SK-N-SH (cell line): ENCODE results near the gene WDR86. TPM values are rescaled to one million over a fixed set of nuclear protein-coding genes. Genes with fewer than 3 reads are reported as not detected.

Experiments used
- CTCF ChIA-PET: fragments of 300-600, 350-600 bp; formaldehyde crosslinking; extraction: SDS; loops from one replicate; lab custom pipeline; 2021; lab: Yijun Ruan, JAX
- POLR2A ChIA-PET: fragments of 350-600 bp; sonication (Branson Sonifier 250); formaldehyde crosslinking; extraction: SDS; loops from one replicate; lab custom pipeline; 2020; ENCODE audit warnings: antibody characterized with exemption, inconsistent platforms; lab: Yijun Ruan, JAX
- DNase-seq: peaks from one replicate; pipeline ENCODE4 v3.0.0; 2012
- H2AFZ ChIP-seq: fragments of 200-600 bp; sonication (generic); 2 replicates; pipeline ENCODE4 v1.8.1; 2016; ENCODE audit warnings: antibody characterized with exemption, mild to moderate bottlenecking, low read depth
- H3F3A ChIP-seq: fragments of 200-600 bp; sonication (generic); replicated peaks from 2 replicates; pipeline ENCODE3; 2016; ENCODE audit warnings: antibody characterized with exemption, mild to moderate bottlenecking; ENCODE audit not compliant: insufficient read depth
- H3K27ac ChIP-seq, 2 experiments: fragments of 200-500 bp in 1 of 2; fragments of 200-600 bp in 1 of 2; sonication (Bioruptor generic) in 1 of 2; sonication (generic), shearing (Covaris generic) in 1 of 2; 2 replicates each; pipeline versions ENCODE4 v1.5.1 to v1.6.1; 2014 to 2016; ENCODE audit warnings: low read depth in 2 of 2, inconsistent platforms in 1 of 2, low read length in 1 of 2, mild to moderate bottlenecking in 1 of 2, mixed read lengths in 1 of 2
- H3K27me3 ChIP-seq: fragments of 200-600 bp; sonication (generic), shearing (Covaris generic); 2 replicates; pipeline ENCODE4 v1.6.1; 2016; ENCODE audit warnings: mixed run types; ENCODE audit not compliant: insufficient read depth
- H3K36me3 ChIP-seq, 2 experiments: fragments of 200-500 bp in 1 of 2; fragments of 200-600 bp in 1 of 2; sonication (Bioruptor generic) in 1 of 2; sonication (generic) in 1 of 2; replicated peaks in 1 of 2; 2 replicates each; pipeline versions ENCODE3 to v1.5.1; 2014 to 2016; ENCODE audit warnings: low read length in 1 of 2, mild to moderate bottlenecking in 1 of 2; ENCODE audit not compliant: insufficient read depth in 2 of 2, control insufficient read depth in 1 of 2
- H3K4me1 ChIP-seq, 2 experiments: fragments of 200-500 bp in 1 of 2; fragments of 200-600 bp in 1 of 2; sonication (Bioruptor generic) in 1 of 2; sonication (generic), shearing (Covaris generic) in 1 of 2; 2 replicates each; pipeline versions ENCODE4 v1.5.1 to v1.6.1; 2014 to 2016; ENCODE audit warnings: low read depth in 1 of 2, low read length in 1 of 2, mixed run types in 1 of 2; ENCODE audit not compliant: insufficient read depth in 2 of 2, control insufficient read depth in 1 of 2
- H3K4me2 ChIP-seq: fragments of 200-600 bp; sonication (generic), shearing (Covaris generic); 2 replicates; pipeline ENCODE4 v1.6.1; 2017; ENCODE audit warnings: mixed run types
- H3K4me3 ChIP-seq, 2 experiments: fragments of 200-500 bp in 1 of 2; fragments of 200-600 bp in 1 of 2; sonication (Bioruptor generic) in 1 of 2; sonication (generic), shearing (Covaris generic) in 1 of 2; 2 replicates each; pipeline versions ENCODE4 v1.5.1 to v1.8.1; 2014 to 2016; ENCODE audit warnings: low read depth in 2 of 2, inconsistent platforms in 1 of 2, low read length in 1 of 2, mild to moderate bottlenecking in 1 of 2, mixed read lengths in 1 of 2, moderate library complexity in 1 of 2
- H3K79me2 ChIP-seq: fragments of 200-600 bp; sonication (generic); 2 replicates; pipeline ENCODE4 v1.8.1; 2017; ENCODE audit warnings: mild to moderate bottlenecking; ENCODE audit not compliant: insufficient read depth
- H3K9ac ChIP-seq: fragments of 200-600 bp; sonication (generic); 2 replicates; pipeline ENCODE4 v1.6.1; 2017; ENCODE audit warnings: mixed run types
- H3K9me2 ChIP-seq: fragments of 200-600 bp; sonication (generic); 2 replicates; pipeline ENCODE4 v1.6.1; 2017; ENCODE audit warnings: mixed run types
- H3K9me3 ChIP-seq: fragments of 200-600 bp; sonication (generic); 2 replicates; pipeline ENCODE4 v1.6.1; 2017; ENCODE audit warnings: mixed run types, mild to moderate bottlenecking, moderate library complexity
- H4K20me1 ChIP-seq: fragments of 200-600 bp; sonication (generic); 2 replicates; pipeline ENCODE4 v1.6.1; 2017; ENCODE audit warnings: mild to moderate bottlenecking, mixed run types; ENCODE audit not compliant: insufficient read depth
- ELF1 ChIP-seq: IDR thresholded peaks from 2 replicates; pipeline ENCODE4 v1.4.0; 2012
- EZH2phosphoT487 ChIP-seq: fragments of 200-600 bp; sonication (generic); IDR thresholded peaks from 2 replicates; pipeline ENCODE4 v1.6.1; 2017; ENCODE audit warnings: low read depth, mixed run types, mild to moderate bottlenecking, antibody characterized with exemption, moderate library complexity, borderline replicate concordance
- FOSL2 ChIP-seq: IDR thresholded peaks from 2 replicates; pipeline ENCODE4 v1.4.0; 2012; ENCODE audit warnings: low read depth, mild to moderate bottlenecking, moderate library complexity, borderline replicate concordance
- FOXJ3 ChIP-seq: sonication (generic); formaldehyde crosslinking; IDR thresholded peaks from 2 replicates; pipeline ENCODE4 v1.5.1; 2020; ENCODE audit warnings: mild to moderate bottlenecking, missing genetic modification reagents
- FOXM1 ChIP-seq: IDR thresholded peaks from 2 replicates; pipeline ENCODE4 v1.4.0; 2012; ENCODE audit warnings: low read depth, mild to moderate bottlenecking
- GATA2 ChIP-seq: sonication (generic); formaldehyde crosslinking; IDR thresholded peaks from 2 replicates; pipeline ENCODE4 v1.5.0; 2020; ENCODE audit warnings: mild to moderate bottlenecking, missing genetic modification reagents
- MEF2A ChIP-seq: IDR thresholded peaks from 2 replicates; pipeline ENCODE4 v1.4.0; 2012; ENCODE audit warnings: low read depth, borderline replicate concordance
- MXI1 ChIP-seq: IDR thresholded peaks from 2 replicates; pipeline ENCODE4 v1.6.1; 2012; ENCODE audit warnings: mild to moderate bottlenecking, low read depth, low read length, improper control_type of control experiment
- POLR2AphosphoS5 ChIP-seq: IDR thresholded peaks from 2 replicates; pipeline ENCODE4 v1.6.1; 2012; ENCODE audit warnings: low read depth, low read length
- RAD21 ChIP-seq: IDR thresholded peaks from 2 replicates; pipeline ENCODE4 v1.6.1; 2012; ENCODE audit warnings: mild to moderate bottlenecking, low read length
- RCOR1 ChIP-seq: fragments of 150-350 bp; IDR thresholded peaks from 2 replicates; pipeline ENCODE4 v1.6.1; 2017; ENCODE audit warnings: antibody characterized with exemption, low read length
- RFX5 ChIP-seq: IDR thresholded peaks from 2 replicates; pipeline ENCODE4 v1.6.1; 2012; ENCODE audit warnings: mild to moderate bottlenecking, improper control_type of control experiment, low read length
- SIN3A ChIP-seq: IDR thresholded peaks from 2 replicates; pipeline ENCODE4 v1.6.1; 2012; ENCODE audit warnings: low read depth, mild to moderate bottlenecking, low read length, moderate library complexity, borderline replicate concordance
- SMC3 ChIP-seq: IDR thresholded peaks from 2 replicates; pipeline ENCODE4 v1.6.1; 2012; ENCODE audit warnings: low read depth, low read length, improper control_type of control experiment
- YY1 ChIP-seq: IDR thresholded peaks from 2 replicates; pipeline ENCODE4 v1.4.0; 2012; ENCODE audit warnings: low read depth, mild to moderate bottlenecking
- WGBS: methylation state at CpG from one replicate; pipeline ENCODE4 v1.1.6; 2017; ENCODE audit warnings: low lambda C conversion rate; 5-methylcytosine and 5-hydroxymethylcytosine counted together
- polyA plus RNA-seq, 3 experiments: library from polyadenylated mRNA; depleted of rRNA; stranded (reverse); fragments of >200 nt; gene quantifications; 2 replicates each; pipeline ENCODE4 v1.2.3, GENCODE V29; 2012
- TF ChIP-seq, protein P1 (sequence below): fragments of 200-600 bp; sonication (generic); IDR thresholded peaks from 2 replicates; pipeline ENCODE4 v1.6.1; 2017; ENCODE audit warnings: antibody characterized with exemption, mild to moderate bottlenecking, moderate library complexity
- TF ChIP-seq, protein P2 (sequence below): IDR thresholded peaks from 2 replicates; pipeline ENCODE4; 2012
- TF ChIP-seq, protein P3 (sequence below): IDR thresholded peaks from 2 replicates; pipeline ENCODE4 v1.4.0; 2012; ENCODE audit warnings: low read depth

The WDR86 gene
- polyA plus RNA-seq, 1 of the 3 experiments (the other 2 are of a cell fraction), result 1.0 TPM

DNA sequence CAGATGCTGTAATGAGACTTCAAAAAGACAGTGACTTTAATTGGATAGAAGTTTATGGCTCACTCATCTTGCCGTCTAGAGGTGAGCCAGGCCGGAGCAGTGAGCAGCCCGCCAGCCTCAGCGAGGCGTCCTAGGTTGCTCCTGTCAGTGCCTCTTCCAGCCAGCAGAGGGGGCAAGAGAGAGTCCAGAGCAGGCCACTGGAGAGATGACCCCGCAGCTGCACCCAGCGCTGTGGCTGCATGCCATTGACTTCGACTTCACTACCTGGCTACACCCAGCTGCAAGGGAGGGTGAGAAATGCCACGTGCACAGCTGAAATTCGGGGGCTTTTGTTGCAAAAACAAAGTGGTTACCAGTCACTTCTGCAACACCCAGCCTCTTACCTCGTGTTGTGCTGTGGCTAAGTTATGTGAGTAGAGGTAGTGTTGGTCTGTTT is 41.7 kb downstream of the WDR86 start:
- WGBS, result 32% methylated on average over 11 of the region's 11 CpGs
- peaks cover 28 to 48% of the 10 kb centered on the region in 2 experiments for H3K36me3 ChIP-seq
- no peak overlapping the region for H3K27ac ChIP-seq
- H3K79me2 ChIP-seq, result no peaks in the 10 kb centered on the region
- H3K9me2 ChIP-seq, result no peaks in the 10 kb centered on the region
- no peak overlapping the region for H3K9ac ChIP-seq
- H3K4me3 ChIP-seq, result no peak overlapping the region
- POLR2A ChIA-PET, result interaction anchor here (1.0 kb wide), 1 partner anchor 41 kb away, joined by 4 read pairs; the partner anchor contains the start of gene WDR86
- no peak overlapping the region for H2AFZ ChIP-seq
- peaks cover 0 to 13% of the 10 kb centered on the region in 2 experiments; a peak in 2 of 4 replicates for H3K4me1 ChIP-seq
- H3F3A ChIP-seq, result peaks cover 9% of the 10 kb centered on the region
- no peak overlapping the region for H3K4me2 ChIP-seq
- H4K20me1 ChIP-seq, result no peaks in the 10 kb centered on the region
- DNase-seq, result peak; percentile 91
- CTCF ChIA-PET, result interaction anchor here (0.7 to 8.1 kb wide), 54 partner anchors 8 to 400 kb away, joined by 3 to 126 read pairs (median 5); partner anchors contain the start of genes NUB1 and WDR86
- peaks cover 6% of the 10 kb centered on the region; the same call in 1 of the 2 replicates for H3K9me3 ChIP-seq
- no peaks in the 10 kb centered on the region for H3K27me3 ChIP-seq
- TF ChIP-seq, protein P1, sequence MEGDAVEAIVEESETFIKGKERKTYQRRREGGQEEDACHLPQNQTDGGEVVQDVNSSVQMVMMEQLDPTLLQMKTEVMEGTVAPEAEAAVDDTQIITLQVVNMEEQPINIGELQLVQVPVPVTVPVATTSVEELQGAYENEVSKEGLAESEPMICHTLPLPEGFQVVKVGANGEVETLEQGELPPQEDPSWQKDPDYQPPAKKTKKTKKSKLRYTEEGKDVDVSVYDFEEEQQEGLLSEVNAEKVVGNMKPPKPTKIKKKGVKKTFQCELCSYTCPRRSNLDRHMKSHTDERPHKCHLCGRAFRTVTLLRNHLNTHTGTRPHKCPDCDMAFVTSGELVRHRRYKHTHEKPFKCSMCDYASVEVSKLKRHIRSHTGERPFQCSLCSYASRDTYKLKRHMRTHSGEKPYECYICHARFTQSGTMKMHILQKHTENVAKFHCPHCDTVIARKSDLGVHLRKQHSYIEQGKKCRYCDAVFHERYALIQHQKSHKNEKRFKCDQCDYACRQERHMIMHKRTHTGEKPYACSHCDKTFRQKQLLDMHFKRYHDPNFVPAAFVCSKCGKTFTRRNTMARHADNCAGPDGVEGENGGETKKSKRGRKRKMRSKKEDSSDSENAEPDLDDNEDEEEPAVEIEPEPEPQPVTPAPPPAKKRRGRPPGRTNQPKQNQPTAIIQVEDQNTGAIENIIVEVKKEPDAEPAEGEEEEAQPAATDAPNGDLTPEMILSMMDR, result peak; percentile 99
- TF ChIP-seq FOXM1 (no peak), ELF1 (no peak), POLR2AphosphoS5 (no peak), RCOR1 (peak; percentile 59; the same call in 1 of the 2 replicates), YY1 (no peak), RFX5 (0 out of 2 replicates have a peak, but pooled peaks have one; percentile 14), FOSL2 (no peak), MXI1 (peak; percentile 83), GATA2 (CRISPR knock-in tag) (no peak), SIN3A (0 out of 2 replicates have a peak, but pooled peaks have one; percentile 54), RAD21 (peak; percentile 90), FOXJ3 (CRISPR knock-in tag) (no peak), EZH2phosphoT487 (no peak), SMC3 (peak; percentile 97), MEF2A (no peak)
- TF ChIP-seq, protein P2, sequence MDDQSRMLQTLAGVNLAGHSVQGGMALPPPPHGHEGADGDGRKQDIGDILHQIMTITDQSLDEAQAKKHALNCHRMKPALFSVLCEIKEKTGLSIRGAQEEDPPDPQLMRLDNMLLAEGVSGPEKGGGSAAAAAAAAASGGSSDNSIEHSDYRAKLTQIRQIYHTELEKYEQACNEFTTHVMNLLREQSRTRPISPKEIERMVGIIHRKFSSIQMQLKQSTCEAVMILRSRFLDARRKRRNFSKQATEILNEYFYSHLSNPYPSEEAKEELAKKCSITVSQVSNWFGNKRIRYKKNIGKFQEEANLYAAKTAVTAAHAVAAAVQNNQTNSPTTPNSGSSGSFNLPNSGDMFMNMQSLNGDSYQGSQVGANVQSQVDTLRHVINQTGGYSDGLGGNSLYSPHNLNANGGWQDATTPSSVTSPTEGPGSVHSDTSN, result 0 out of 2 replicates have a peak, but pooled peaks have one; percentile 9
- TF ChIP-seq, protein P3, sequence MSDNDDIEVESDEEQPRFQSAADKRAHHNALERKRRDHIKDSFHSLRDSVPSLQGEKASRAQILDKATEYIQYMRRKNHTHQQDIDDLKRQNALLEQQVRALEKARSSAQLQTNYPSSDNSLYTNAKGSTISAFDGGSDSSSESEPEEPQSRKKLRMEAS, result peak; percentile 57
